Tibial nerve (tissue), 4 donors: ENCODE measurements around the gene TM4SF4. TPM values are rescaled to one million over a fixed set of nuclear protein-coding genes. Genes with fewer than 3 reads are reported as not detected.

ENCODE experiments used
- DNase-seq, 2 donors: peaks; one replicate each; pipeline ENCODE4 v3.0.0-alpha.2; 2019; ENCODE audit warnings: low spot score in 2 of 2
- H3K27ac ChIP-seq, 4 donors: fragments of 200-600 bp; sonication (generic) in 3 of 4; one replicate each; pipeline ENCODE4 v1.5.1; 2017 to 2019; ENCODE audit warnings: mild to moderate bottlenecking in 1 of 4
- H3K27me3 ChIP-seq, 2 donors: fragments of 200-600 bp; sonication (generic) in 1 of 2; one replicate each; pipeline versions ENCODE4 v1.5.1 to v1.6.0; 2017 to 2019
- H3K36me3 ChIP-seq, 3 donors: fragments of 200-600 bp; sonication (generic); one replicate each; pipeline ENCODE4 v1.5.1; 2018 to 2019
- H3K4me1 ChIP-seq, 4 donors: fragments of 200-600 bp; sonication (generic) in 3 of 4; one replicate each; pipeline ENCODE4 v1.5.1; 2017 to 2019
- H3K4me3 ChIP-seq, 4 donors: fragments of 200-600 bp; sonication (generic) in 3 of 4; one replicate each; pipeline ENCODE4 v1.5.1; 2017 to 2019; ENCODE audit warnings: mild to moderate bottlenecking in 1 of 4, moderate library complexity in 1 of 4
- H3K9me3 ChIP-seq, 4 donors: fragments of 200-600 bp; sonication (generic) in 3 of 4; one replicate each; pipeline ENCODE4 v1.5.1; 2017 to 2019
- EP300 ChIP-seq, 2 donors: sonication (generic); formaldehyde crosslinking; IDR thresholded peaks; one replicate each; pipeline ENCODE4 v1.6.1; 2017; ENCODE audit warnings: antibody characterized with exemption in 2 of 2, mild to moderate bottlenecking in 1 of 2
- POLR2A ChIP-seq, 2 donors: fragments of 450-650 bp; IDR thresholded peaks; one replicate each; pipeline ENCODE4 v1.6.1; 2017; ENCODE audit warnings: antibody characterized with exemption in 2 of 2, mild to moderate bottlenecking in 2 of 2, moderate library complexity in 2 of 2
- WGBS, 2 donors: methylation state at CpG; one replicate each; pipeline ENCODE4 v1.1.5; 2018; 5-methylcytosine and 5-hydroxymethylcytosine counted together
- total RNA-seq, 4 donors: library from RNA; depleted of rRNA; stranded (reverse); fragments of >200 nt; gene quantifications; one replicate each; pipeline ENCODE4 v1.1.0, GENCODE V29; 2016
- TF ChIP-seq, protein P1 (sequence below), 5 experiments: fragments of 200-600 bp in 3 of 5; fragments of 450-650 bp in 2 of 5; sonication (generic) in 3 of 5; IDR thresholded peaks; one replicate each; pipeline ENCODE4 v1.5.1; 2016 to 2019; ENCODE audit warnings: antibody characterized with exemption in 5 of 5, mild to moderate bottlenecking in 3 of 5, moderate library complexity in 2 of 5

The TM4SF4 gene
- total RNA-seq, 4 donors from 2014 or later: not detected

DNA sequence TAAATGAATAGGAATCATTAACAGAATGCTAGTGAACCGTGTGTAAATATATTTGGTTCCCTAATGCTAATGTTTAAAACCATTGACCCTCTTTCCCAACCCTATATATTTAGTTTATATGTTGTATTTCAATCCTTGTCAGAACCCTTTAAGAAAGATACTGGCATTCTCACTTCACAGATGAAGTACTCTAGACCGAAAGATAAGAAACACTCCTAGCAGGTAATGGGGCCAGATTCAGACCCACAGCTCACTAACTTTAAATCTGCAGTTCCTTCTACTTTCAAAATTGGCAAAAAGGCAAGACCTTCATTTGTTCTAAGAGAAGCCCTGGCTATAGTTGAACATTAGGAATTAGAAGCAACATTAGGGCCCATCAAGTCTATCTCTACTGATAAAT, 42.3 kb upstream of the TM4SF4 start:
- Histone ChIP-seq H3K36me3 (no peaks in the 10 kb centered on the region), H3K9me3 (peaks cover 0 to 4% (median 0%) of the 10 kb centered on the region in 4 donors), H3K27ac (no peak overlapping the region), H3K4me3 (no peak overlapping the region), H3K4me1 (no peaks in the 10 kb centered on the region), H3K27me3 (no peaks in the 10 kb centered on the region)
- TF ChIP-seq EP300 (IDR thresholded peaks at IDR 0.05) (no peak), POLR2A (IDR thresholded peaks at IDR 0.05) (no peak)
- TF ChIP-seq, protein P1, sequence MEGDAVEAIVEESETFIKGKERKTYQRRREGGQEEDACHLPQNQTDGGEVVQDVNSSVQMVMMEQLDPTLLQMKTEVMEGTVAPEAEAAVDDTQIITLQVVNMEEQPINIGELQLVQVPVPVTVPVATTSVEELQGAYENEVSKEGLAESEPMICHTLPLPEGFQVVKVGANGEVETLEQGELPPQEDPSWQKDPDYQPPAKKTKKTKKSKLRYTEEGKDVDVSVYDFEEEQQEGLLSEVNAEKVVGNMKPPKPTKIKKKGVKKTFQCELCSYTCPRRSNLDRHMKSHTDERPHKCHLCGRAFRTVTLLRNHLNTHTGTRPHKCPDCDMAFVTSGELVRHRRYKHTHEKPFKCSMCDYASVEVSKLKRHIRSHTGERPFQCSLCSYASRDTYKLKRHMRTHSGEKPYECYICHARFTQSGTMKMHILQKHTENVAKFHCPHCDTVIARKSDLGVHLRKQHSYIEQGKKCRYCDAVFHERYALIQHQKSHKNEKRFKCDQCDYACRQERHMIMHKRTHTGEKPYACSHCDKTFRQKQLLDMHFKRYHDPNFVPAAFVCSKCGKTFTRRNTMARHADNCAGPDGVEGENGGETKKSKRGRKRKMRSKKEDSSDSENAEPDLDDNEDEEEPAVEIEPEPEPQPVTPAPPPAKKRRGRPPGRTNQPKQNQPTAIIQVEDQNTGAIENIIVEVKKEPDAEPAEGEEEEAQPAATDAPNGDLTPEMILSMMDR (IDR thresholded peaks at IDR 0.05): no peak
- no peak for DNase-seq
- WGBS, 2 donors: 90 to 94% methylated on average over 2 of the region's 2 CpGs

DNA sequence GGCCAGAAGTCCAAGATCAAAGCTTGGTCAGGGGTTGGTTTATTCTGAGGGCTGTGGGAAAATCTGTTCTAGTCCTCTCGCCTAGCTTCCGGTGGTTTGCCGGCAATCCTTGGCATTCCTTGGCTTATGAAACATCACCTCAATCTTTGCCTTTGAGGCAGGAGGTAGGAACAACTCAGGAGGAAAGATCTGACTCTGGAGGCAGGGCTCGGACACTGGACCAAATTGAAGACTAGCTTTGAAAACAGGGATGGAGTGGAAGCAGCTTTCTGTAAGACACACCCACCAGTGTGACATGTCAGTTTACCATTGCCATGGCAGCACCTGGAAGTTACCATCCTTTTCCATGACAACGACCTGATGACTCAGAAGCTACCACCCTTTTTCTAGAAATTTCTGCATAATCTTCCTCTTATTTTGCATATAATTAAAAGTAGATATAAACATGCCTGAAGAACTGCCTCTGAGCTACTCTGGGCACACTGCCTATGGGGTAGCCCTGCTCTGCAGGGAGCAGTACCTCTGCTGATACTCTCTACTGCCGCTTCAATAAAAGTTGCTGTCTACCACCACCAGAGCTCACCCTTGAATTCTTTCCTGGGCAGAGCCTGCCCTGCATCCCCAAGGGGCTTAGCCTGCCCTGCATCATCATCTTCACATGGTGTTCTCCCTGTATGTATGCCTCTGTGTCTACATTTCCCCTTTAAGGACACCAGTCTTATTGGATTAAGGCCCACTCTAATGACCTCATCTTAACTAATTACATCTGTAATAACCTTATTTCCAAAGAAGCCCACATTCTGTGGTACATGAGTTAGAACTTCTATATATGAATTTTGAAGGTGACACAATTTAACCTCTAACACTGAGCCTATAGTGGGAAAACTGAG, 38.3 kb upstream of the TM4SF4 start:
- Histone ChIP-seq H3K4me3 (no peak overlapping the region), H3K9me3 (peaks cover 0 to 4% (median 0%) of the 10 kb centered on the region in 4 donors), H3K27me3 (no peaks in the 10 kb centered on the region), H3K4me1 (no peaks in the 10 kb centered on the region), H3K27ac (no peak overlapping the region), H3K36me3 (no peaks in the 10 kb centered on the region)
- 89 to 94% methylated on average over 6 of the region's 6 CpGs for WGBS, 2 donors
- TF ChIP-seq, protein P1 (IDR thresholded peaks at IDR 0.05): no peak
- TF ChIP-seq POLR2A (IDR thresholded peaks at IDR 0.05): no peak
- no peak for TF ChIP-seq EP300 (IDR thresholded peaks at IDR 0.05)
- DNase-seq: no peak

DNA sequence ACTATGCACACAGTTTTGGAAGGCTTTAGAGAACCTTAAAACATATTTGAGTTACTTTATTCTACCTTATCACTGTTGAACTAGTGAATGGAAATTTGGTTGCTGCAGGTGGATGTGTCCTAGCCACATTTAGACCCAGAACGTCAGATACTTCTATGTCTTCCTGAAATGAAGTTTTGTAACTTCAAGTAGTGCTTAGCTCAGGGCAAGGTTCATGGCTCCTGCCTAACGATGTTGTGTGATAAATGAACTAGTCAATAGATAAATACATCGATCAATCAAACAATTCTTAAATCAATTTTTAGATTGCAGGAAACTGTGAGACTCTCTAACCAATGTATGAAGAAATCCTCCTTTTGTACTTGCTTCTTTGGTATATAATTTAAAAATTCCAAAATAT, 37.2 kb upstream of the TM4SF4 start:
- no peaks in the 10 kb centered on the region for H3K36me3 ChIP-seq
- no peaks in the 10 kb centered on the region for H3K27me3 ChIP-seq
- TF ChIP-seq POLR2A (IDR thresholded peaks at IDR 0.05) (no peak), EP300 (IDR thresholded peaks at IDR 0.05) (no peak)
- TF ChIP-seq, protein P1 (IDR thresholded peaks at IDR 0.05): no peak
- H3K9me3 ChIP-seq: peaks cover 0 to 4% (median 0%) of the 10 kb centered on the region in 4 donors
- WGBS, 2 donors: 93 to 98% methylated on average over 3 of the region's 3 CpGs
- no peak for DNase-seq
- no peak overlapping the region for H3K4me3 ChIP-seq
- H3K27ac ChIP-seq: no peak overlapping the region
- H3K4me1 ChIP-seq: no peaks in the 10 kb centered on the region

DNA sequence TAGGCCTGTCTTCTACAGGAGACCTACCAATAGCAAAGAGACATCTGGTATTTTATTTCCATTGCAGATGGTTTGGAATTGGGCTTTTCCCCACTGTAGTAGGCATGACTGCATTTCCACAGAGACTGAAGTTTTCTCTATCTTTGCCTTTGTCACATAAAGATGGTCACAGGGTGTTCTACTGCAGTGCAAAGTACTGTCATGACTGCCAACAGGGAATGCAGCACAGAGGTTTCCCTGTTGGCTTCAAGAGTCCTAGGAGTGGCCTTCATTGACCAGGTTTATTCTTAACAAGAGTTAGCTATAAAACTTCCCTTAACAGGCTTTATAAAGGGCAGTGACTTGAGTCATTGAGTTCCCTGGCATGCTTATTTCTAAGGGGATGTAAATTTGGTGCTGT, 36.8 kb upstream of the TM4SF4 start:
- no peak for DNase-seq
- TF ChIP-seq, protein P1 (IDR thresholded peaks at IDR 0.05): no peak
- TF ChIP-seq POLR2A (IDR thresholded peaks at IDR 0.05) (no peak), EP300 (IDR thresholded peaks at IDR 0.05) (no peak)
- Histone ChIP-seq H3K36me3 (no peaks in the 10 kb centered on the region), H3K9me3 (peaks cover 0 to 4% (median 0%) of the 10 kb centered on the region in 4 donors), H3K27me3 (no peaks in the 10 kb centered on the region), H3K27ac (no peak overlapping the region), H3K4me1 (no peaks in the 10 kb centered on the region), H3K4me3 (no peak overlapping the region)

DNA sequence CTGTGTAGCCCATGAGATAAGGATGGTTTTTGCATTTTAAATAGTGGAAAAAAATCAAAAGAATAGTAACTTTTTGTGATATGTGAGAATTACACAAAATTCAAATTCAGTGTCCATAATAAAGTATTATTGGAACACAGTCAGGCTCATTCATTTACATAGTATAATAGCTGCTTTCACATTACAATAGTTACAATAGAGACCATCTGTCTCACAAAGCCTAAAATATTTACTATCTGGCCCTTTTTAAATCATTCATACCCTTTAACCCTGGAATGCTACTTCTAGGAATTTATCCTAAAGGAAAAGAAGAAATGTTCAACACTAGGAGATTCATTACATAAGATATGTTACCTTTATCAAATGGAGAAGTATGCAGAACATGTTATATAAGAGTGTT, 35.5 kb upstream of the TM4SF4 start:
- no peaks in the 10 kb centered on the region for H3K4me1 ChIP-seq
- TF ChIP-seq POLR2A (IDR thresholded peaks at IDR 0.05) (no peak), EP300 (IDR thresholded peaks at IDR 0.05) (no peak)
- TF ChIP-seq, protein P1 (IDR thresholded peaks at IDR 0.05): no peak
- no peaks in the 10 kb centered on the region for H3K27me3 ChIP-seq
- H3K36me3 ChIP-seq: no peaks in the 10 kb centered on the region
- peaks cover 0 to 4% (median 0%) of the 10 kb centered on the region in 4 donors for H3K9me3 ChIP-seq
- H3K4me3 ChIP-seq: no peak overlapping the region
- H3K27ac ChIP-seq: no peak overlapping the region
- no peak for DNase-seq
